ENCODE data around the gene ING5. TPM values are rescaled to one million over a fixed set of nuclear protein-coding genes. Genes with fewer than 3 reads are reported as not detected.

ING5 gene
- 50.8 to 56.9 TPM (median 51.8 TPM) in 3 replicates for total RNA-seq

DNA sequence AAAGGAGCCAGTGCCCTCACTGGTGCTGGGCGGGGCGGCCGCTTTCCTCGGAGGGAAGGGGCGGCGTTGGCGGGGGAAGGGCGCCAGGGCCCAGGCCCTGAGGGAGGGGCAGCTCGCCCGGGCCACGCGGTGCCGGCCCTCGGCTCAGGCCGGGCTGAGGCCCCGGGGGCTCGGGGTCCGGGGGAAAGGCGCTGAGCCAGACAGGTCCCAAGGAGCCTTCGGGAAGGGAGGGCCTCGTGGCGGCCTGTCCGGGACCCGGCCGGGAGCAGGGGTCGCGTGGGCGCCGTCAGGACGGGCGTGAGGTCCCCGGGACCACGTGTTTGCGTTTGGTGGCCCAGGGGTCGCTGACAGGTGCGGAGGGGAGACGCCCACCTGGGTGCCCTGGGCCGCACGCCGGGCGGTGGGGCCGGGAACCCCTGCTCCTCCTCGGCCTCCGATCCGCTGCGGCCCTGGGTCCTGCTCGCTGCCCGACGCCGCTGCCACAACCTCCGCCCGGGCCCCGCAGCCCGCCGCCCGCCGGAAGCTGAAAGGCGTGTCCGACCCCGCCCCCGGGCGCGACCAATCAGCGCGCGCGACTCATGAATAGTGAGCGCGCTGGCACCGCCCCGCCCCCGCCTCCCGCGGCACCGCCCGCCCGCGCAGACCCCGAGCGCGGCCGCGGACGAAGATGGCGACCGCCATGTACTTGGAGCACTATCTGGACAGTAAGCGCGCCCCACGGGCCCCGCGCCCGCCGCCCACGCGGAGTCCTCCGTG is at the start of gene ING5:
TSS of gene ING5 (plus strand) at position 641 of the 756 bp plus-strand sequence. CDS start at position 668, 27 bp downstream.
- Mint-ChIP-seq H3K27ac (peak within 1 kb of the TSS; percentile 83), H3K4me3 (peak within 1 kb of the TSS; percentile 76), H3K9me3 (peaks cover 7% of the 10 kb centered on the region), H3K36me3 (peaks cover 14% of the 10 kb centered on the region), H3K27me3 (ENCODE audit: low read depth) (no peaks in the 10 kb centered on the region), H3K4me1 (peaks cover 10% of the 10 kb centered on the region)
- peak; percentile 97 to 98 for DNase-seq (ENCODE audit: low spot score in 2 of 2, unreplicated experiment in 2 of 2)
- TF ChIP-seq, protein P1, sequence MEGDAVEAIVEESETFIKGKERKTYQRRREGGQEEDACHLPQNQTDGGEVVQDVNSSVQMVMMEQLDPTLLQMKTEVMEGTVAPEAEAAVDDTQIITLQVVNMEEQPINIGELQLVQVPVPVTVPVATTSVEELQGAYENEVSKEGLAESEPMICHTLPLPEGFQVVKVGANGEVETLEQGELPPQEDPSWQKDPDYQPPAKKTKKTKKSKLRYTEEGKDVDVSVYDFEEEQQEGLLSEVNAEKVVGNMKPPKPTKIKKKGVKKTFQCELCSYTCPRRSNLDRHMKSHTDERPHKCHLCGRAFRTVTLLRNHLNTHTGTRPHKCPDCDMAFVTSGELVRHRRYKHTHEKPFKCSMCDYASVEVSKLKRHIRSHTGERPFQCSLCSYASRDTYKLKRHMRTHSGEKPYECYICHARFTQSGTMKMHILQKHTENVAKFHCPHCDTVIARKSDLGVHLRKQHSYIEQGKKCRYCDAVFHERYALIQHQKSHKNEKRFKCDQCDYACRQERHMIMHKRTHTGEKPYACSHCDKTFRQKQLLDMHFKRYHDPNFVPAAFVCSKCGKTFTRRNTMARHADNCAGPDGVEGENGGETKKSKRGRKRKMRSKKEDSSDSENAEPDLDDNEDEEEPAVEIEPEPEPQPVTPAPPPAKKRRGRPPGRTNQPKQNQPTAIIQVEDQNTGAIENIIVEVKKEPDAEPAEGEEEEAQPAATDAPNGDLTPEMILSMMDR (IDR thresholded peaks at IDR 0.05; ENCODE audit: unreplicated experiment), result no peak

DNA sequence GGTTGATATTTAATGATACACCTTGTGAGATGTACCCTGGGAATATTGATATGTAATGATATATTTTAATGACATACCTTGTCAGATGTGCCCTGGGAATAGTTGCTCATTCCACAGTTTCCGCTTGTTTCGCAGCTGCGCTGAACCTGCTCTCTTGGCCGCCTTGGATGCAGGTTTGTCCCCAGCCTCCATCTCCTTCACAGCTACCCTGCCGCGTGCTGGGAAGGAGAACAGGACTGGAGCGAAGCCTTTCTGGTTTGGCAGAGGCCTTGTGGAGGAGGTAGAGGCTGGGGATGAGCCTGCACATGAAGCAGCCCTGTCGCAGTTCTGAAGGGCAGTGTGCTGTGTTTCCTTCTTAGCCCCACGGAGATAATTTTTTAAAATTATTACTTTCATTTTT is 49.7 kb upstream of the ING5 start:
- peaks cover 26% of the 10 kb centered on the region for H3K36me3 Mint-ChIP-seq
- no peak overlapping the region for H3K27ac Mint-ChIP-seq

DNA sequence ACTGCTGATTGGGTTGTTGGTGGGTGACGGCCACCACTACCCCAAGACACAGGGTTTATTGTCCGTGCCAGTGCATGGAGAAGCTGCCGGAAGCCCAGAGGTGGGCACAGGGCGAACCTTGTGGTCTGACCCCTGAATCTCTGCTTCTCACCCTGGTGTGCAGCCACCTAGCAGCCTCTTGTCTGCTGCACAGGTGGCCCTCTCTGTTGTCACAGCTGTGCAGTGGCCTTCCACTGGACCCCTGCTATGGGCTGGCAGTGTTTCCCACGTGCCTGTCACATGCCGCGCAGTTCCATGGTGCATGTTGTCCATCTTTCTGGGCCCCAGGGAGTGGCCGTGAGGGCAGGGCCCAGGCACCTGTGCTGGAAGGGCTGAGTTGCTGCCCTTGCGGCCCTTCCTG is 49.1 kb upstream of the ING5 start:
- no peak overlapping the region for H3K4me3 Mint-ChIP-seq
- no peak for DNase-seq (ENCODE audit: low spot score in 2 of 2, unreplicated experiment in 2 of 2)
- H3K4me1 Mint-ChIP-seq, result peaks cover 8% of the 10 kb centered on the region
- no peaks in the 10 kb centered on the region for H3K27me3 Mint-ChIP-seq (ENCODE audit: low read depth)
- peaks cover 30% of the 10 kb centered on the region for H3K36me3 Mint-ChIP-seq
- no peaks in the 10 kb centered on the region for H3K9me3 Mint-ChIP-seq
- TF ChIP-seq, protein P1 (IDR thresholded peaks at IDR 0.05; ENCODE audit: unreplicated experiment), result no peak
- H3K27ac Mint-ChIP-seq, result no peak overlapping the region

More for the DNA sequence above, 49.7 kb upstream of the ING5 start:
- Mint-ChIP-seq H3K4me1 (peaks cover 8% of the 10 kb centered on the region), H3K9me3 (no peaks in the 10 kb centered on the region), H3K4me3 (no peak overlapping the region), H3K27me3 (ENCODE audit: low read depth) (no peaks in the 10 kb centered on the region)
- no peak for DNase-seq (ENCODE audit: low spot score in 2 of 2, unreplicated experiment in 2 of 2)
- TF ChIP-seq, protein P1 (IDR thresholded peaks at IDR 0.05; ENCODE audit: unreplicated experiment), result no peak

DNA sequence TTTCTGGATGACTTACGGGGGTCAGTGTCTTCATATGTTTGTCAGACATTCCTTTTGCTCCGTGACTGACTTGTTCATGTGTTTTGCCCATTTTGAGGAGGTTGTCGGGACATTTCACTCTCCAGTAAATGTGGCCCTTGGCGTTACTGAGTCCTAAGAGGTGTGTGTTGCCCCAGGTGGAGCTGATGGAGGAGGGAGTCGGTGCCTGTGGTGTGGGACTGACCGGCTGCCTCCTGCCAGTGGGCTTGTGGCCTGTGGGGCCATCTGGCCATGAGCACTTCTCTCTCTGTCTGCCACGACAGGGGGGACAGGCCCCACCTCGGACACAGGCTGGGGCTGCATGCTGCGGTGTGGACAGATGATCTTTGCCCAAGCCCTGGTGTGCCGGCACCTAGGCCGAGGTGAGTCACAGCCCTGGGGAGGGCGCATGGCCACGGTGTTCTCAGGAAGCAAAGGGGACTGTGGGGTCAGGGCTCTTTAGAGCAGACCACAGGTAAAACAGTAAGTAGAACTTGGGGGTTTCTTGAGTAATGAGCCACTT is 48.6 kb upstream of the ING5 start:
- H3K4me1 Mint-ChIP-seq, result peaks cover 8% of the 10 kb centered on the region
- H3K4me3 Mint-ChIP-seq, result no peak overlapping the region
- H3K27ac Mint-ChIP-seq, result no peak overlapping the region
- TF ChIP-seq, protein P1 (IDR thresholded peaks at IDR 0.05; ENCODE audit: unreplicated experiment), result no peak
- no peaks in the 10 kb centered on the region for H3K27me3 Mint-ChIP-seq (ENCODE audit: low read depth)
- no peaks in the 10 kb centered on the region for H3K9me3 Mint-ChIP-seq
- DNase-seq (ENCODE audit: low spot score in 2 of 2, unreplicated experiment in 2 of 2), result no peak
- H3K36me3 Mint-ChIP-seq, result peaks cover 33% of the 10 kb centered on the region

DNA sequence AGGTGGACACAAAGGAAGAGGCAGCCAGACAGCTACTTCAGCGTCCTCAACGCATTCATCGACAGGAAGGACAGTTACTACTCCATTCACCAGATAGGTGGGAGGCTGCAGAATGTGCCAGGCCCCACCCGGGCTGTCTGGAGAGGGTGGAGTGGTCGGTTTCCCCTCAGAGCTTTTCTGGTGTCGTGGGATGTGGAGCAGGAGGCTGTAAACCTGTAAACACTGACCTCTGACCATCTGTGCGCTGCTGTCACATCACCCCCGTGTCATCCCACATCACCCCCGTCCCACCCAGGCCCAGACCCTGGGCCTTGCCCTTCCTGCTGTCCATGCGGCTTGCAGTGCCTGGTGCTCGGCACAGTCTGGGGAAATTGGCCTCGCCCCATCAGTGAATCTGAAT is 47.3 kb upstream of the ING5 start:
- H3K27me3 Mint-ChIP-seq (ENCODE audit: low read depth), result no peaks in the 10 kb centered on the region
- TF ChIP-seq, protein P1 (IDR thresholded peaks at IDR 0.05; ENCODE audit: unreplicated experiment), result no peak
- peaks cover 8% of the 10 kb centered on the region for H3K4me1 Mint-ChIP-seq
- H3K27ac Mint-ChIP-seq, result no peak overlapping the region
- H3K9me3 Mint-ChIP-seq, result no peaks in the 10 kb centered on the region
- no peak overlapping the region for H3K4me3 Mint-ChIP-seq
- peaks cover 35% of the 10 kb centered on the region for H3K36me3 Mint-ChIP-seq
- DNase-seq (ENCODE audit: low spot score in 2 of 2, unreplicated experiment in 2 of 2), result no peak
